NCI-H1105 (cell line): ENCODE measurements around the gene TPO.

ENCODE experiments used
- DNase-seq: peaks from one replicate; lab custom pipeline; 2025; lab: John Stamatoyannopoulos, UW

Gene TPO

DNA sequence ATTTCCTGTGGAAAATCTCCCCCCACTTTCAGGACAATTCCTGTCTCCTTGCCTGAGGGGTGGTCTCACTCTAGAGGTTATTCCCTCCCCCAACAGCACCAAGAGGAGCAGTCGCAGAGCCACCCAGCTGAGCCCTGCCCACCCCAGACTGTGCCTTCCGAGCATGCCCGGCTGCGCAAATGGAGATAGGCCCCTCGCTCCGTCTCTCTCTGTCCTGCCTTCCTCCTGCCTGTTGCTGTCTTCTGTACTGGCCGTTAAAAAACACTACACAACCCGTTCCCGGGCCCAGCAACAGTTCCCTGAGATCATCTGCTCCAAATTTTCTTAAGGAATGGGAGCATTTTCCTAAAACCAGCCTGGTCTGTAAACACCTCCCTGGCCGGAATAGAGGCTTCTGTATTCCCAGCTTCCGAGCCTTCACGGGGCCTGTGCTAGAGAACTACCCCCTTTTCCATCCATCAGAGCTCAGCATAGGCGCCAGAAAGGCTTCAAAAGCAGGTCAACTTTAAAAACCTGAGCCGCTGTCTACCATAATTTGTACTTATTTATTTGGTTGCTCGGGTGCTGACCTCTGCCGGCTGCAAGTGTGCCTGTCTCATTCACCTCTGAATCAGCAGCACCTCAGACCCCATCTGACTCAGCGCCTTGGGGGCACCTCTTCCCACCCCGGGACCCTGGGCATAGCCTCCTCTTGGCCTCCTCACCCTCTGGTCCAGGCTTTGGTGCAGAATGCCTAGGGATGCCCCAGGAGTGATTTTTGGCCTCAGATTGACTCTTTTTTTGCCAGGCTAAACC is 171.6 kb downstream of the TPO start:
- DNase-seq, result no peak

DNA sequence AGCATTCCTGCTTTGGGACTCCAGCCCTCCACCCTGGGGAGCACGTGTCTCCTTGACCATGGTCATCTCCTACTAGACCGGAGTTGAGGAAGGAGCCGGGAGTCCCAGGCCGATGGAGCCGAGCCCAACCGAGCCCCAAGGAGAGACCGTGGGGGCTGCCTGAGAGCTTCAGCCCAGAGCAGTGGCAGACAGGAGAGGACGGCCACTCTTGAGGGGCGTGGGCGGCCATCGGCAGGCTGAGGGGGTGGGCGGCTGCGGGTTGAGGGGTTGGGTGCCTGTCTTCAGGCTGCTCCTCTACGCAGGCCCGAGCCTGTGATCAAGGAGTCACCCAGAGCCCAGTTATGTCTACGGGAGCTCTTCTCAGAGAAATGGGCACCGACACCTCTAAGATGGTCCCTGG is 172.4 kb downstream of the TPO start:
- no peak for DNase-seq

DNA sequence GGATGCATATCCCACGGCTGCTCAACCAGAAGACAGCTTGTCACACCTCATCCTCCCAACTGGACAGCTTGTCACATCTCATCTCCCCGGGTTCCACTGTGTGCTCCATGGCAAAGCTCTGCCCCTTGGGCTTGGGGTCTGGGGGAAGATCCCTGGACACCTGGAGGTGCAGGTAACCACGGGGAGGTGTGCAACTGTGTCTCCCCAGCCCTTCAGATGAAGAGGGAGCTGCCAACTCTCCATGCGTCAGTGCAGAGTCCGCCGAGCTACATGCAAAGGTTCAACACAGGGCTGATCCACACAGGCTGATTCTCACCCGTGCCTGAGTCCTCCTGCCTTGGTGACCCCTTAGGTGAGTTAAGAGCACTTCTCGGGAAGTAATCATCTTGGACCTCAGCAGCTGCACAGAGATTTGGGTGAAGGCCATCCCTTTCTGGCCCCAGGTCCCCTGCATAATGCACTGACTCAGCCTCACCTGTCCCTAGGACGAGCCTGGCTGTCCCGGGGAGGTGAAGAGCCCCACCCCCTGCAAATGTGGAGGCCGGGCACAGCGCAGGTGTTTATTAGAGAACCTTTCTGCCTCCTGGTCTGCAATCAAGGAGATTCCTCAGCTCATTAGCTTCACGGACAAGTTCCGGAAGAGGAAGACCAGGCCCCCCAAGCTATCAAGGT is 173.1 kb downstream of the TPO start:
- DNase-seq, result no peak

DNA sequence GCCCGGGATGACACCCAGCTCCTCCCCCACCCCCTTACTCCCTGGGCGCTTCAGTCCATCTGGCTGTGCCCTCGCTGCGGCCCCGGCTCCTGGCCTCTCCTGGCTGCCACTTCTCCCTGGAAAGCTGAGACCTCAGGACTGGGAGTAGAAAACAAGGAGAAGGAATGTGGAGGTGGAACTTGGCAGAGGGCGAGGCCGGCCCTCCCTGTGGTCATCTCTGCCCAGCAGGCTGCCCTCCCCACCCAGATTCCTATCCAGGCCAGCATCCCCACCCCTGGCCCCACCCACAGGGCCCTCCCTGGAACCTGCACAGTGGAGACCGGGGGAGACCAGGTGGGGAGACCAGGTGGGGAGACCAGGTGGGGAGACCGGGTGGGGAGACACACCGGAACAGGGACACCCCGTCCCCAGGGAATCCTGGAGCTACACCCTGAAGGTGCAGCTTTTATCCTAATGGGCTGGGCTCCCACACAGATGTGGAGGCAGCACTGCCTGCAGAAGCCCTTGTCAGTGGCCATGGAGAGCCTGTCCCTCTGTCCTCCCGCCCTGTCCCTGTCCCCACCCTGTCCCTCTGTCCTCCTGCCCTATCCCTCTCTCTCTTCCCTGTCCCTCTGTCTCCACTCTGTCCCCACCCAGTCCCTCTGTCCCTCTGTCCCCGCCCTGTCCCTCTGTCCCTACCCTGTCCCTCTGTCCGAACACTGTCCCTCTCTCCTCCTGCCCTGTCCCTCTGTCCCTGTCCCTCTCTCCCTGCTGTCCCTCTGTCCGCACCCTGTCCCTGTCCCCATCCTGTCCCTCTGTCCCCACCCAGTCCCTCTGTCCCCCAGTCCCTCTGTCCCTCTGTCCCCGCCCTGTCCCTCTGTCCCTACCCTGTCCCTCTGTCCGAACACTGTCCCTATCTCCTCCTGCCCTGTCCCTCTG is 173.9 kb downstream of the TPO start:
- no peak for DNase-seq

DNA sequence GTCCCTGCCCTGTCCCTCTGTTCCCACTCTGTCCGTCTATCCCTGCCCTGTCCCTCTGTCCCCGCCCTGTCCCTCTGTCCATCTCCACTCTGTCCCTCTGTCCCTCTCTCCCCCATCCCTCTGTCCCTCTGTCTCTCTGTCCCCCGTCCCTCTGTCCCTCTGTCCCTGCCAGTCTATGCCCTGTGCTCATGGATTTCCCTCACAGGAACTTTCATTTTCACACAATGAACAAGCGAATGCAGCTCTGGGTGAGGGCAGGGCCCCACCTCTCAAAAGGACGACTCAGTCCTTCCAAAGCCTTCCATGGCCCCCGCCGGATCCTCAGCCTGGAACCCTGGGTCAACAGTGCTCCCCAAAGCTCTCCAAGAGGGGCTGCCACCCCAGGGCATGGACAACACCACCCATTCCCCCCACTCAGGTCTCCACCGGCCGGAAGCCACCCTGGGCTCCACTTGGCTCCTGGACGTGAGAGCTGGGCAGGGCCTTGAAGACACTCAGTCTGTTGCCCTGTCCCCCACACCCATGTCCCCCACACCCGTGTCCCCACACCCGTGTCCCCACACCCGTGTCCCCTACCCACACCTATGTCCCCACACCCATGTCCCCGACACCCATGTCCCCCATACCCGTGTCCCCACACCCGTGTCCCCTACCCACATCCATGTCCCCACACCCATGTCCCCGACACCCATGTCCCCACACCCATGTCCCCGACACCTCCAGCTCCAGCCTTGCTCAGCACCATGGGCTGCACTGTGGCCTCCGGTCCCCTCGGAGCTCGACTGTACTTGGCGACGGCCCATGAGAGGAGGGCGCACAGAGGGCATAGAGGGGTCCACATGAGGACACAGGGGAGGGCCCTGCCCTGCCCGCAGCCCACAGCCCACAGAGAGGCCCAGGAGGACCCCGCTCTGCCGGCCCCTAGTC is 175.1 kb downstream of the TPO start:
- DNase-seq, result no peak

DNA sequence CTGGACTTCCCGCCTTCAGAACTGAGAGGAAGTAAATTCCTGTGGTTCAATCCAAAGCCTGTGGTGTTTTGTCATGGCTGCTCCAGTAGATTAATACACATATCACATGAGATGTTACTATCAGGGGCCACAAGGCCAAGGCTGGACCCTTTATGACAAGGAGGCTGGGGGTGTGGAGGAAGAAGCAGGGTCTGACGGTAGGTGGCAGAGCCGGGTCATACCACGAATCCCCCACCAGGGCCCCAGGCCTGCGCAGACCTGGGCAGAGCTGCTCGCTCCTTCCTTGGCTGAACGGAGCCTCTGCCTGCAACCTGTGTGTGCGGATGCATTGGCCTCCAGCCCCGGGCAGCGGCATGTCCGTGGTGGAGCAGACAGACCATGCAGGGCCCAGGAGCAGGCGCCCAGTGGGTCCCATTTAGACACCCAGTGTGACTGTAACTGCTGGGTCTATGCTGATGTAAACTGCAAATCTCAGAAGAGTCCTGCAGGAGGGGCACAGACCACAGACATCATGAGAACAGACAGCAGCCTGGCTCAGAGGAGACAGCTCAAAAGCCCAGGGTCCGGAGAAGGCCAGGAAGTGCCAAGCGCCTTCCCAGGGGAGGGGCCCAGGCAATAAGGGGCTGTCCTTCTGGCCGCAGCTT is 175.8 kb downstream of the TPO start:
- no peak for DNase-seq

DNA sequence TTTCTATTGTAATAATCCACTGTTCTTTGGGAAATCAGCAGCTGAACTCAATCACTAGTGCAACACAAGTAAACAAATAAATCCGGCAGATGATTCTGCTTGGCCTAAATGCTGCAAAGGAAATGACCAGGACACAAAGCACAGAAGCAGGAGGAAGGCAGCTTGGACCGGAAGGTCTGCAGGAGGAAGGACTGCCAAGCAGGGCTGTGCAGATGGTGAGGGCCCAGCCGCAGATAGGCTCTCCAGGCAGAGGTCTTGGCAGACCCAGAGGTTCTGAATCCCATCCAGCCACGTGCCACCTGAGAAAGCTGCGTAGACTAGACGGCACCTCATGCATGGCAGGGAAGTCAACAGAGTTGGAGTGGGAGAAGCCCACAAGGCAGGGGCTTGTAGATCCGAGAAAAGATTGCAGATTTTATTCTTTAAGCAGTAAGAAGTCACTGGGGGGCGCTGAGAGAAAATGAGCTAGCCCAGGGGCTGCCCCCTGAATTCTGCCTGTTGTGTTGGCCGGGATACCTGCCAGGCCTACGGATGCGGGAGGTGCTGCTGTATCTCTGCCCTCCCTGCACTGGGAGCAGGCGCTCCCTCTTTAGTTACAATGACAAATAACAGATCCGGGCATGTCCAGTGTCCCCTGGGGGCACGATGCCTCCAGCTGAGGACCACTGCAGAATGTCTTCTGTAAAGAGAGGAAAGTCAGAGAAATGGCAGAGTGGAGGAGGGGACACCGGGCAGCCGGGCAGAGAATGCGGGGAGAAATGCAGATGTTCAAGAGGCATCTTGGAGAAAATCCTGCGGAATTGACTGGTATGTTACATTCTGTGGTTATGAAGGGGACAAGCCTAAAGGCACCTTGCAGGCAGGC is 177.6 kb downstream of the TPO start:
- no peak for DNase-seq

DNA sequence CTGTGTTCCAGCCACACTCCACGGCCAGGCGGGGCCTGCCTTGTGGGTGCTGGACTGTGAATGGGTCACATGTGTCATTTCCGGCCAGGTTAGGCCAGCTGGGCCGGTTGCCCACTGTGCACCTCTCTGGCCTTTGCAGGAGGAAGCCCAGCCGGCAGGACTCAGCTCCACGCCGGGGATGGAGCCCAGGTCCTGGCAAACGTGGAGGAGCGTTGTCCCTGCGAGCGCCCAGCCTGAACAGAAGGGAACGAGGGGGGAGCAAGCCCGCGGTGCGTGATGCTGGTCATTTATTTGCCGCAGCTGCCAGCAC is 178.2 kb downstream of the TPO start:
- DNase-seq, result no peak
